GM19351 (cell line): ENCODE results near the gene RSRC2.
"Not testable (repeated sequence)": the region's sequence is repeated elsewhere in the genome, so short reads cannot be mapped to it uniquely, and the experiment has no call there.

Experiments used
- ATAC-seq: cut with Tn5 transposase; IDR thresholded peaks from one replicate; pipeline ENCODE4 v1.9.1; 2021; ENCODE audit warnings: mild to moderate bottlenecking, moderate library complexity; ENCODE audit not compliant: unreplicated experiment

Gene RSRC2

GRCh38 chr12:122526683-122527477 is at the start of gene RSRC2, which contains the start of gene KNTC1:
Gene RSRC2 (minus strand): TSS chr12:122526936. CDS start chr12:122526853, 83 bp downstream.
Gene KNTC1 (plus strand): TSS chr12:122527249. CDS start chr12:122530064, 2,815 bp downstream.
- peak; percentile 83 for ATAC-seq

- ATAC-seq: no peak
Observed at GRCh38 chr12:122571821-122572220, 45.1 kb upstream of the RSRC2 start.

- ATAC-seq: not testable (repeated sequence)
Observed at GRCh38 chr12:122570006-122570405, 43.3 kb upstream of the RSRC2 start.

GRCh38 chr12:122569288-122569687 is 42.6 kb upstream of the RSRC2 start:
- no peak for ATAC-seq

- ATAC-seq: not testable (repeated sequence)
Observed at GRCh38 chr12:122566816-122567215, 40.1 kb upstream of the RSRC2 start.

GRCh38 chr12:122563361-122563760 is 36.6 kb upstream of the RSRC2 start:
- no peak for ATAC-seq

GRCh38 chr12:122560138-122560537 is 33.4 kb upstream of the RSRC2 start:
- no peak for ATAC-seq

- ATAC-seq: no peak
Observed at GRCh38 chr12:122558745-122559641, 32.3 kb upstream of the RSRC2 start.

GRCh38 chr12:122547330-122547729 is 20.6 kb upstream of the RSRC2 start:
- no peak for ATAC-seq

- no peak for ATAC-seq
Observed at GRCh38 chr12:122545855-122546254, 19.1 kb upstream of the RSRC2 start.

- no peak for ATAC-seq
Observed at GRCh38 chr12:122544537-122544936, 17.8 kb upstream of the RSRC2 start.

GRCh38 chr12:122538496-122538895 is 11.8 kb upstream of the RSRC2 start:
- ATAC-seq: no peak

GRCh38 chr12:122537021-122537420 is 10.3 kb upstream of the RSRC2 start:
- ATAC-seq: no peak

- no peak for ATAC-seq
Observed at GRCh38 chr12:122533856-122534255, 7.1 kb upstream of the RSRC2 start.

GRCh38 chr12:122528992-122529391 is 2.3 kb upstream of the RSRC2 start:
- no peak for ATAC-seq

GRCh38 chr12:122528582-122528981 is 1.8 kb upstream of the RSRC2 start:
- ATAC-seq: no peak

- no peak for ATAC-seq
Observed at GRCh38 chr12:122527478-122527944, 775 bp upstream of the RSRC2 start.

- ATAC-seq: no peak
Observed at GRCh38 chr12:122523846-122524718, 2.7 kb downstream of the RSRC2 start.

- ATAC-seq: no peak
Observed at GRCh38 chr12:122523280-122523679, 3.5 kb downstream of the RSRC2 start.

GRCh38 chr12:122520676-122521075 is 6.1 kb downstream of the RSRC2 start:
- ATAC-seq: no peak

GRCh38 chr12:122519418-122519817 is 7.3 kb downstream of the RSRC2 start:
- no peak for ATAC-seq
